ENCODE measurements around the gene SNRPD3. TPM values are rescaled to one million over a fixed set of nuclear protein-coding genes. Genes with fewer than 3 reads are reported as not detected.

Gene SNRPD3
- total and polyA plus RNA-seq, 2 donors (not counting 3 experiments of a cell fraction or from before 2014, with no cell fraction given): 121 to 253 TPM

GRCh38 chr22:24514241-24515026, 41.4 kb upstream of the SNRPD3 start:
- DNase-seq (ENCODE audit: low read depth, low spot score) (no peak), FAIRE-seq (no peak)
- H2AFZ ChIP-seq (ENCODE audit: low read depth, low read length): no peak overlapping the region
- H3K79me2 ChIP-seq (ENCODE audit: control insufficient read depth, insufficient read depth, low read length): no peaks in the 10 kb centered on the region
- H3K27me3 ChIP-seq (ENCODE audit: control insufficient read depth in 2 of 2, insufficient read depth in 2 of 2, low read length in 2 of 2): peaks cover 5 to 6% of the 10 kb centered on the region in 2 experiments
- no peak overlapping the region for H3K4me2 ChIP-seq (ENCODE audit: insufficient read depth, low read length)
- TF ChIP-seq, protein P1, sequence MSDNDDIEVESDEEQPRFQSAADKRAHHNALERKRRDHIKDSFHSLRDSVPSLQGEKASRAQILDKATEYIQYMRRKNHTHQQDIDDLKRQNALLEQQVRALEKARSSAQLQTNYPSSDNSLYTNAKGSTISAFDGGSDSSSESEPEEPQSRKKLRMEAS (IDR thresholded peaks at IDR 0.05; ENCODE audit: insufficient read depth, insufficient read length): no peak
- no peak for TF ChIP-seq EZH2 (IDR thresholded peaks at IDR 0.05; ENCODE audit: borderline replicate concordance, low read depth, low read length, severe bottlenecking)
- TF ChIP-seq POLR2AphosphoS5 (IDR thresholded peaks at IDR 0.05; ENCODE audit: insufficient read depth, low read depth, low read length): no peak
- TF ChIP-seq JUN (IDR thresholded peaks at IDR 0.05; ENCODE audit: borderline replicate concordance, insufficient read depth, insufficient read length, low read depth): no peak
- no peak for TF ChIP-seq POLR2A (IDR thresholded peaks at IDR 0.05; ENCODE audit: low read depth, low read length)
- TF ChIP-seq MYC (IDR thresholded peaks at IDR 0.05; ENCODE audit: low read depth, low read length): no peak
- TF ChIP-seq FOS (IDR thresholded peaks at IDR 0.05; ENCODE audit: borderline replicate concordance, insufficient read depth, low read length): no peak
- no peak for TF ChIP-seq GATA2 (IDR thresholded peaks at IDR 0.05; ENCODE audit: insufficient read depth, insufficient read length, low read depth, low read length)
- no peak for TF ChIP-seq CTCF (IDR thresholded peaks at IDR 0.05; ENCODE audit: extremely low read depth in 1 of 2, insufficient read depth in 1 of 2, low read depth in 1 of 2, low read length in 2 of 2)
- CTCF ChIA-PET: interaction anchor here (0.8 to 1.0 kb wide), 2 partner anchors 12 kb away, joined by 3 read pairs; no protein-coding TSS in a partner anchor
- H3K9ac ChIP-seq (replicated peaks; ENCODE audit: extremely low read depth, insufficient read depth, low read length): no peak overlapping the region
- POLR2A ChIA-PET: no interaction called here
- H3K27ac ChIP-seq (ENCODE audit: insufficient read depth, low read depth, low read length): no peak overlapping the region
- intact Hi-C loops (cut with micrococcal nuclease): no loop called here
- dilution Hi-C loops (cut with MboI; ENCODE audit: extremely low pct_ligation_motif_present, low sequenced_read_pairs): loop anchor here (5.0 kb wide), 1 partner anchor 52 kb away; no protein-coding TSS in a partner anchor
- no peak overlapping the region for H3K4me3 ChIP-seq (replicated peaks in 1 of 3; ENCODE audit: insufficient read depth in 1 of 3, low read depth in 1 of 3, low read length in 3 of 3)
- no peaks in the 10 kb centered on the region for H3K4me1 ChIP-seq (ENCODE audit: control insufficient read depth, extremely low read depth, insufficient read depth, low read length)
- no peaks in the 10 kb centered on the region for H3K9me3 ChIP-seq (replicated peaks; ENCODE audit: control insufficient read depth, insufficient read depth, low read length)
- no peaks in the 10 kb centered on the region for H3K9me1 ChIP-seq (replicated peaks; ENCODE audit: control insufficient read depth, extremely low read depth, insufficient read depth, low read length)
- H4K20me1 ChIP-seq (replicated peaks; ENCODE audit: control insufficient read depth, extremely low read depth, insufficient read depth, low read length): no peaks in the 10 kb centered on the region
- BruUV-seq (replicated peaks): no TSS peak
- H3K36me3 ChIP-seq (ENCODE audit: control insufficient read depth in 2 of 2, extremely low read depth in 1 of 2, insufficient read depth in 2 of 2, low read length in 2 of 2): no peaks in the 10 kb centered on the region

All from endothelial cell of umbilical vein (primary cell).